T-helper 2 cell (primary cell): ENCODE measurements around the gene NINJ2.
A peak's percentile ranks its signal among the peaks of the same experiment; 100 is the strongest.

Experiments used
- DNase-seq, 5 experiments: peaks; one replicate each; pipeline versions ENCODE4 v3.0.0 to v3.0.0-alpha.2; 2012 to 2022

NINJ2 gene

DNA sequence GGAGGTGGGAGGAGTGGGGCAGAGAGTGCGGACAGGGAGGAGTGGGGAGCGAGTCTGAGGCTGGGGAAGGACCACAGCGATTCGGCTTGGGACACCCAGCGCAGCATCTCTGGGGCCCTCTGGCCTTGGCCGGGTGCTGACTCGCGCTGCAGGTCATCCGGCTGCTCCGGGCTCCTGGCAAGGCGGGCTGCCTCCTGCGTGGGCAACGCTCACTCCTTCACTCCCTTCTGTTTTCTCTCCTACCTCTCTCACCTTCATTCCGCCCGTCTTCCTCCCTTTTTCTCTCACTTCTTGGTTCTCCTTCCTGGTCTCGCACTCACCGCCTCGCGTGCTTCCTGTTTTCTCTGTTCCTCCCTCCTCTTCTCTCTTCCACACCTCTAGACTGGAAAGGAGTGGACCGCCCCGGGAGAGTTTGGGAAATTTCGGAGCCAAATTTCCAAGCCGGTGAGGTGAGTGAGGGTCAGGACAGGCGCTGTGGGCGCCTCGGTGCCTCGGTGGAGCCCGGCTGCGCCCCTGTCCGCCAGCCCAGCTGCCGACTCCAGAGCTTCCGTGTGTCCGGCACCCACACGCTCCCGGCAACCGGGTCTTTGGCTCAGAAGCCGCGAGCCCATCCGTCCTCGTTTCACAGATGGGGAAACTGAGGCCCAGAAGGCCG lies 116.9 kb downstream of the NINJ2 start:
- no peak for DNase-seq

DNA sequence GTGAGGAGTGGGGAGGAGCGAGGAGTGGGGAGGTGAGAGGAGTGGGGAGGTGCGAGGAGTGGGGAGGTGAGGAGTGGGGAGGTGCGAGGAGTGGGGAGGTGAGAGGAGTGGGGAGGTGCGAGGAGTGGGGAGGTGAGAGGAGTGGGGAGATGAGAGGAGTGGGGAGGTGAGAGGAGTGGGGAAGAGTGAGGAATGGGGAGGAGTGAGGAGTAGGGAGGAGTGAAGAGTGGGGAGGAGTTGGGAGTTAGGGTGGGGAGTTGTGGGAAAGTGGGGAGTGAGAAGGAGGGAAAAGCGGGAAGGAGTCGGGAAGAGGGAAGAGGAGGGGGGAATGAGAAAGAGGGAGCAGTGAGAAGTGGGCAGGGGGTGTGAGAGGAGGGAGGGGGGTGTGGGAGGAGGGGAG lies 117.4 kb downstream of the NINJ2 start:
- DNase-seq: no peak

DNA sequence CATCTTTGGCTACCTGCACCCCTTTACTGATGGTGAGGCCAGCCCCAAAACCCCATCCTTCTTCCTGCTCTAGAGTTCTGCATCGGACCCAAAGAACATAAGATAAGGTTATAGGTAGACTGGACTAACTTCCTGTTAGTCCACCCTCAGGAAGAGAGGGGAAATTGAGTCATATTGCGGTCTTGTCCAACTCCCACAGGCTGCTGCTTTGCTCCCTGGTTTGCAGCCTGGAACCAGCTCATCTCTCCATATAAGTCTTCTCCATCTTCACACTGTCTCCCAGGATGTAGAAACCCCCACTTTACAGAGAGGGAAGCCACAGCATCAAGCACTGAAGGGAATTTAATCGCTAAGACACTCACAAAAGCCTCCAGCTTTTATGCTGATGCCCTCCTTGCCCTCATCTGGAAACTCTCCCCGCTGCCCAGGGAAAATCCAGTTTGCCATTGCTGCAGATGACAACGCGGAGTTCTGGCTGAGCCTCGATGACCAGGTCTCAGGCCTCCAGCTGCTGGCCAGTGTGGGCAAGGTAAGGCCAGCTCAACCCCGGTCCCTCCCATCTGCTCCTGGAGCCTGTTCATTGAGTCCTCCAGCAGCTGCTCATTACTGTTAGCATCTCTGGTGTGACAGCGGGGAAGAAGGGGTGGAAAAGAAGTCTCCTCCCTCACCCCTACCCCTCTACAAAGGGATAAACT lies 118.2 kb downstream of the NINJ2 start:
- DNase-seq: no peak

DNA sequence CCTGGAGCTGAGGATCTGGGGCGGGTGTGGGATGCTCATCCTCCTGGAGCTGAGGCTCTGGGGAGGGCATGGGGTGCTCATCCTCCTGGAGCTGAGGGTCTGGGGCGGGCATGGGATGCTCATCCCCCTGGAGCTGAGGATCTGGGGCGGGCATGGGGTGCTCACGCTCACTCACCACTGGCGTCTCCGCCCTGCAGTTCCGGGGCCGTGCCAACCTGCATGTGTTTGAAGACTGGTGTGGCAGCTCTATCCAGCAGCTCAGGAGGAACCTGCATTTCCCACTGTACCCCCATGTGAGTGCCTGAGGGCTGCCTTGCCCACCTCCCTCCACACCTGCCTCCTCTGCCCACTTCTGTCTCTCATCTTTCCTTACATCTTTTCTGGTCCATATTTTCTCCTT lies 119.1 kb downstream of the NINJ2 start:
- no peak for DNase-seq

DNA sequence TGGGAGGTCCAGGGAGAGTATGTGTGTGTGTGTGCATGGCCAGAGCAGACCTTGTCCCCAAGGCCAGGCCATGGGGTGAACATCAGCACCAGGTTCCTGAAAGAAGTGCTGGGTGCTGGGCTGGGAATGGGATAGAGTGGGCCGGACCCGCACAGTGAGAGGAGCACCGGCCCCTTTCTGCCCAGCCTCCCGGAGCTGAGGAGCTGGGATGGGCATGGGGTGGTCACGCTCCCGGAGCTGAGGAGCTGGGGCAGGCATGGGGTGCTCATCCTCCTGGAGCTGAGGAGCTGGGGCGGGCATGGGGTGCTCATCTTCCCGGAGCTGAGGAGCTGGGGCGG lies 120.2 kb downstream of the NINJ2 start:
- no peak for DNase-seq

DNA sequence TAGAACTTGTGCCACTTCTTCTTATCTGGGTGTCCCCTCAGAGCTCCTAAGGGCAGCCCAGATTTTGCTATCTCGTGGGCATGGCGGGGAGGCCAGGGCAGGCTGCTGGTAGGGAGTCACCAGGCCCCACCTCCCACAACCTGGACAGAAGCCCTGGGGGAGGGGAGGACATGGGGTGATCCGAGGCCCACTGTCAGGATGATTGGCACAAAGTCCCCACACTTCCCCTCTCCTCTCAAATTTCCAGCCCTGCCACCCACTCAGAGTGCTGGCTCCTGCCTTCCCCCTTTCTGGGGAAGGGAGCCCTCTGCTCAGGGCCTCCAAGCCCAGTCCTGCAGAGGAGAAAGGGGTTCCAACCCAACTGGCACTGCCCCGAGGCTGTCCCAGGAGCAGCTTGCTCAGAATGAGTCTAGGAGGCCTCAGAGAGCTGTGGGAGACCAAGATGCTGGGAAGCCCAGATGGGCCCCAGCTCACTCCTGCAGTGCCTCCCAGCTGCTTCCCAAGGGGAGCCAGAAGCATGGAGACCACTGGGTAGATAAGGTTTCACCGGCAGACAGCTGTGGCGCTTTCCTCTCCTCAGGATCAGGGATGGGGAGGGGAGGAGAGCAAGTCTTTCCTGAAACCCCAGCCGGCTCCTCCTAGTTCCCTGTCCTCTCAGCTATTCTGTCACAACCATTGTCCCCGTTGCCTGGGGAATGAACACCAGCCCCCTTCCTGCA lies 120.7 kb downstream of the NINJ2 start:
- no peak for DNase-seq

DNA sequence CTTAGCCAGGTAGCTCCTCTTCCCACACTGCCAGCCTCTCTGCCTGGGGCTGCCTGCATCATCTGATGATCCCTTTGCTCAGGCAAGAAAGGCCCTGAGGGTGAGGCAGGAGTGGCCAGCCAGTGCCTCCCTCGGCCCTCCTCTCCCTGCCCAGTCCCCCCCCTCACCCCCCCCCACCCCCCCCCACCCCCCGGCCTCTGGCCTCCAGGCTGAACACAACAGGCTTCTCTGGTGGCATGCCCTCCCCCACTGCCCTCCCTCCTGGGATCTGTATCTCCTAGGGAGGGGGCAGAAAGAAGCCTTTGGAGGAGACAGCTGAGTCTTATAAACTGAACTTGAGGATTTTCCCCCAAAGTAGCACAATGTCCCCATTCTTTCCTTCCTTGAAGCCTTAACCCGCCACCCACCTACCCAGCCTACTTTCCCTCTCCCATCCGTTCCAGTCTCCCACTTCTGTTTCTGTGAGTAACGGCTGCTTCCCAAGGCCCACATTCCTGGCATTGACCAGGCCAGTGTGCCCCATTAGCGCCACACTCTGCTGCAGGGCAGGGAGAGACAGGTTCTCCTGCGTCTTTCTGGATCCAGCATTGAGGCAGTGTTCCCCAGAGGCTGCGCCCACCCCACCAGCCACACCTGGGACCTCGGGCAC lies 121.4 kb downstream of the NINJ2 start:
- no peak for DNase-seq

DNA sequence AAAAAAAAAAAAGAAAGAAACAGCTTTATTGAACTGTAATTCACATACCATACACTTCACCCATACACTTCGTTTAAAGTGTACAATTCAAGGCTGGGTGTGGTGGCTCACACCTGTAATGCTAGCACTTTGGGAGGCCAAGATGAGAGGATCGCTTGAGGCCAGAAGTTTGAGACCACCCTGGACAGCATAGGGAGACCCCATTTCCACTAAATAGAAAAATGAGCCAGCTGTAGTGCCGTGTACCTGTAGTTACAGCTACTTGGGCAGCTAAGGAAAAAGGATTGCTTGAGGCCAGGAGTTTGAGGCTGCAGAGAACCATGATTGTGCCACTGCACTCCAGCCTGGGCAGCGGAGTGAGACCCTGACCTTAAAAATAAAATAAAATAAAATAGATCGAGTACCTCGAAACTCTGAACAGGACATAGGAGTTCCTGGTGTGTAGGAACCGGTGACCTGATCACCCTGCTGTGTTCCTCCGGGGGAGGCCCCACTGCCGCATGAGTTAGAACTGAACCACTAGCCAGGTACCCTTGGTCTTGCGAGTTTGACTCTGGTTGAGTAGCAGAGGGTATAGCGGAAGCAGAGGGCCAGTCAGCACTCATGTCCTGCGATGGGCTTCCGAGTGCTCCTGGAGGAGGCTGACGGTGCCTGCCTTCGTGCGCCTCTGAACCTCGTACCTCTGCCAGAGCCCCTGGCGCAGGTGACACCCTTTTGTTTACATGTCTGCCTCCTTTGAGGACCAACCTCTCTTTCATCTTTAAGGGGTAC lies 123.5 kb downstream of the NINJ2 start:
- no peak for DNase-seq

DNA sequence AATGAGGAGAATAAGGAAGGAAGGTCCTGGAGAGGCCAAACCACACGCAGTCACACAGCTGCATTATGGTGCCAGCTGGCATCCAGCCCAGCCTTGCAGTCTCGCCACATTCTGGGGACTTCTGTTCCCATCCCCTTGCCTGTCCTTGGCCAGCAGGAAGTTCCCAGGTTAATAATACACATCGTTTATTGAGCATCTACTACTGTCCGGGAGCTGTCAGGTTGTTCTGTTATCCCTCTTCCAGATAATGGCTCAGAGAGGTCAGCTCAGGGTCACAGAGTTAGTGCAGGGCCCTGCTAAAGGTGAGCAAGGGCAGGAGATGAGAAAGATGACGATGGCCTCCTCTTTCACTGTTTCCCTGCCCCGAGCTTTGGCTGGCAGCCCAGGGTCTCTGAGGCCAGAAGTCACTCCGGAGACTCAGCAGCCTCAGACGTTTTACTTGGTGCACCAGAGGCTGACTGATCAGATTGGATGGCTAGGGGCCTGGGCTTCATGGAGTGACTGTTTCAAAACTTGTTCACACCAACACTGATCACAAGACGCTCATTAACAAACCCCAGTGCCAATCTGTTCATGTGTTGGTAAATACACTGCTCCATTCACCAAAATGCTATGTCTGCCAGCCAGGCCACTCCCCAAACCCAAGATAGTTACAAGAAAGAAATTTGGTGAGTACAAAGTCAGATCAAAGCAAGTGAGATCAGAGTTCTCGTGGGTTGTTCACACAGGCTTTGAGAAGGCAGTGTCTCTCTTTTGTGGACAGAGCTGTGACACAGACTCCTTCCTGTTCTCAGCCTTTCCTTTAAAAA lies 124.3 kb downstream of the NINJ2 start:
- peak in 2 of 5 experiments; percentile 51 to 79 for DNase-seq

DNA sequence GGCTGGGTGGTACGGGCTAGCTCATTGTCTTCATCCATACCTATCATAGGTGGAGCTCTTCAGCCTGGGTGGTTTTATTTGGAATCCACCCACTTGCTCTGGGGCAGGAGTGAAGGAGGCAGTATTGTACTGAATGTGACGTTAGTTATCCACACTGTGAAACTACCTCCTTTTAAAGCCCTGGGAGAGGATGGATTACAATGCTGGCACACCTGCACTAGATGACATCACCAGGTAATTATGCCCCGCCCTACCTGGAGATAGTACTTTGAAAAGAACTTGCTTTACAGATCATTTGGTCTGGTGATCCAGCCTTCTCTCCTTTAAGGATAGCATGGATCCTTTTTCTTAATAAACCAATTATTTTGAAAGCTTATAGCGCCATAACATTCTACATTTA lies 125.5 kb downstream of the NINJ2 start:
- no peak for DNase-seq

DNA sequence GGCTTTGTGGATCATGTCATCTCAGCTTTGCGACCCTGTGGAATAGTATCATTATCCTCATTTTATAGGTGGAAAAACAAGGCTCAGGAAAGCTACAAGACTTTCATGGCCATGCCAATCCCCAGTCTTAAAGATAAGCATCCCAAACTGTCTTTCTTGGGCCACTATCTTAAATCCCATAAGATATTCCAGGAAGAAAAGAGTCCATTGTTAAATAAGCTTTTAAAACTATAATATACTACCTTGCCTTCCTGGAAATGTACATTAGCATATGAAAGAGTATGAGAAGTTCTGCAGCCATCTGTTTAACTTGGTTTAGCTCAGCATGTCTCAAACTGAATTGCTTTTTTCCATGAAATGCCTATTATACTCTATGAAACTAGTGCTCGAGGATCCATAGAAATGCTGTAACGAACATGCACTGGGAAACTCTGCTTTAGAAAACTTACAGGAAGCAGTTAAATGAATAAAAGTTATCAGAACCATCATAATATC lies 126.4 kb downstream of the NINJ2 start:
- no peak for DNase-seq

DNA sequence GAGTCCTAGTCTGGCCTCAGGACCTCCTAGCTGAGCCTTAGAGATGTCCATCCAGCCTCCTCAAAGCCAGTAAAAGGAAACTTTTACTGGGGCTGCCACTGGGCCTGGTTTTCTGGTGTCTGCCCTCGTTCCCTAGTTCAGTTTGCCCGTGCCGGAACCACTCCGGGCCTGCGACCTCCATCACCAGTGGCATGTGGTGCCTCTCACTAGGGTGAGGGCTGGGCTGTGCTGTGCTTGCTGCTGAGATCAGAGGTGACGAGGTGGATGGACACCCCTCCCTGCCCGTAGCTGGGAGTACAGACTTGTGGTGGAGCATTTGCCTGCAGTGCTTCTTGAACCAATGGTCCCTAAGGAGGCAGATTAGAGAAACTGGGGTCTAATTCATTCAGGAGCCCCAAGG lies 127.8 kb downstream of the NINJ2 start:
- DNase-seq: no peak

DNA sequence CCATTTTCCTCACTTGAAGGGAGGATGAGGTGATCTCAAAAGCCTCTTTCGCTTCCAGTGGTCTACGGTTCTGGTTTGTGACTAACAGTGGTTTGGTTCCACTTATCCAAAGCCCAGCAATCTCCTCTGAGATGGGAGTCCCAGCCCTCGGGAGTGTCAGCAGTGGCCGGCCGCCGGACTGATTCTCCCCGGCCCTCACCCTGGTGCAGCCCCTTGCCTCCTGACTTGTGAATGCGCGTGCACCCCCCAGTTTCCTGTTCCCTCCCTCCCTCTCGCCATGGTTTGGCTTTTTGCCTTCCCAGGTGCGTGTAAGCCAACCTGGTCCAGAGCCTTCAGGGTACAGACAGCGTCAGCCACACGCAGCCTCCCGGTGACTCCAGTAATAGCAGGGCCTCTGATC lies 129.0 kb downstream of the NINJ2 start:
- no peak for DNase-seq

DNA sequence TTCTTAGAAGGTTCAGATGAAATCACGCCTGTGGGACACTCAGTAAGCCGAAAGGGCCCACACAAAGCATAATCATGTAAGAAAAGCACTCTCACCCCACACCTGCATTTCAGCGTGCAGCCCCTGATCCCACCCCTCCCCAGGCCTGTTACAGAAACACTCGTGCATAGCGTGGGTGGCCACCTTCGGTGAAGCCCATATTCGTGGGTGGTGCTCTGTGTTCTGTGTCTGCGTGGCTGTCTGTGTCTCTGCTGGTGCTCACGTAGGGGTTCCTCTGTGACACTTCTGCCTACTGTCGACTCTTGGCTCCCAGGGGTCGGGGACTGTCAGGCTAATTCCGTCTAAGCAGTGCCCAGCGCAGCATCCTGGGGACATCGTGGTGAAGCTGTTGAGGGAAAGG lies 129.5 kb downstream of the NINJ2 start:
- DNase-seq: no peak

DNA sequence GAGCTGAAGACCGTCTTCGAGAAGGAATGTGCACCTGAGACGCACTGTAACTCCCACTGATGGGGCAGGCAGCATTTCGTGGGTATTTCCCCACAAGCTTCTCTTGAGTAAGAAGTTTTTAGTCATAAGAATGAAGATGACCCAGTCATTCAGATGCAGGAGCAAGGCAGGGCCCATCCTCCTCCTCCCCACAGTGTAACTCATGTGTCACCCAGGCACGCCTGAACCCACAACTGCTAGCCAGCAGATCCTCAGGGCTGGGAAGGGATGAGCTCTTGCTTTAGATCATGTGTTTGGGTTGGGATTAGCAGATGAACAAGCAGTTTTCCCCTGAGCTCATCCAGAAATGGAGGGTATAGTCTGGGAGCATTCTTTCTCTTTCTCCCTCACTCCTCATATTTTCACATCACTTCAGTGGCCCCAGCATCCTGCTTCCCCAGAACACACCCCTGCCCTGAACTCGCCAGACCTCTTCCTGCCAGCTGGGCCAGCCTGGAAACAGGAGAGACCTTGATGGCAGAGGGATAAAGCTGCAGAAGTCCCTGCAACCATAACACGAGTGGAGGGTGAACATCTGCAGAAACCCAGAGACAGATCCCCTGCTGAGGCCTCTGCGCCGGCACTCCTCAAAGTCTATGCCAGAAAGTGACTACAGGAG lies 130.2 kb downstream of the NINJ2 start:
- no peak for DNase-seq

DNA sequence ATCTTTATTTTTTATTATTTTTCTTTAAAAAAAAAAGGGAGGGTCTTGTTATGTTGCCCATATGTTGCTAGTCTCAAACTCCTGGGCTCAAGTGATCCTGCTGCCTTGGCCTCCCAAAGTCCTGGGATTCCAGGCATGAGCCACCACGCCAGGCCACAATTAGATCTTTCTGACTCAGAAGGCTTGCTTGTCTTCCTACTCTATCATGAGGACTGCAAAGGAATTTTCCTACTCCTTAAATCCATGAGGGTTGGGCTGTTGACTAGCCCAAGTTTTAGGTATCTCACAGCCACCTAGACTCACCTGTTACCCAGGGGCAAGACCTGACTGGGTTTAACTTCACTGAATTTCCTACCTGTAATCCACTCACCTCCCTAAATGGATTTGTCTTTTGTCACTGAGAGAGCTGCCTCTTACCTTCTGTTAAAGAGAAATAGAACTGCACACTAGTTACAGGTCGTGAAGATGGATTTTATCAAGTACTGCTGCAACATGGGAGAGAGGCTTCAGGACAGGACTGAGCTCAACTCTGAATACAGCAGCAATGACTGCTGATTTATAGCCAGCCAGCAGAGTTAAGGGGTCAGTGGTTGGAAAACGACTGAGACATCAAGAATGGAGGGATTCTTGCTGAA lies 131.2 kb downstream of the NINJ2 start:
- DNase-seq: no peak

DNA sequence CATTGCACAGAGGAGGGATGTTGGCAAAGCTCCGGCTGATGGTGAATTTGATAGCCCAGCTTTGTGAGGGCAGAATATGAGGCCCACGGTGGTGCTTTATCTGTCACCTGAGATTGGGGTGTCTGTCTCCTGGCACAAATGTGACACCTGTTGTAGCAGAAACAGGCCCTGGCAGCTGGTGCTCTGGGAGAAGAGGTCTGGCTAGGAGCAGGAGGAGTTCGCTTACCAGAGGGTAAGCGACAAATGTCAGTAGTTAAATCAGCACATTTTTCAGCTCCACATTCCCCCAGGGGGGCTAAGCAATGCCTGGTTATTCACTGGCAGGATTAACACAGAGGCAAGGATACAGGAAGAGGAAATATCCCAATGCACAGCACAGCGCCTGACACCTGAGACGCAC lies 132.4 kb downstream of the NINJ2 start:
- DNase-seq: no peak

DNA sequence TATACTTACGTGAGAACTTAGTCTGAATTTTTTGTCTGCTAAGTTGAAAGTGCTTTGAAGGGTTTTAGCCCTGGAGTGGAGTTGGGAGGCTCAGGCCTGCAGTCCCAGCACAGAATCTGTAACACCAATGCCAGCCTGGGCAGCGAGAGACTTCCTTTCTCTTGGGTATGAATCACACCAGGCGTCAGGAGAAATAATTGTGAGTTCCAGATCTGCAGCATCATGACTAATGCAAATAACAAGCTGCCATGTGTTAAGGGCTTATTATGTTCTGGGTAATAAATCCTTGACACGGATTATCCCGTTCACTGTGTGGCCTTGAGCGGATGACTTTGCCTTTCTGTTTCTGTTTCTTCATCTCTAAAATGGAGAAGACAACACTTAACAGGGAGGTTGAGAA lies 132.9 kb downstream of the NINJ2 start:
- DNase-seq: no peak

DNA sequence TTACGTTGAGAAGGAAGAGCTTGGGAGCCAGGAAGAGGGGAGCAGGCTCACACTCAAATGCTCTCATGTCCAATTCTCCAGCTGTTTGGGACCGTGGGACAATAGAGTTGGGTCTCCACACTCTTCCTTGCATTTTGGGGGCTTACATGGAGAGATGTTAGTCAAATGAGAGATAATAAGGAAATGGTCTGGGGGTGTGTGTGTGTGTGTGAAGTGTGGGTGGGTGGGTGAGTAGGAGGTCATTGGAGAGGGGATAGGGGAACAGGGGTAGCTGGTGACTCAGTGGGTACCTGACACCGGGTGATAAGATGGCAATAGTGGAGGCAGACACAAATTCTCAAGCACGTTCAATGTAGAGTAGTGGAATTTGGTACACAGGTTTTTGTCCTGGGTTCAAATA lies 135.5 kb downstream of the NINJ2 start:
- DNase-seq: no peak

DNA sequence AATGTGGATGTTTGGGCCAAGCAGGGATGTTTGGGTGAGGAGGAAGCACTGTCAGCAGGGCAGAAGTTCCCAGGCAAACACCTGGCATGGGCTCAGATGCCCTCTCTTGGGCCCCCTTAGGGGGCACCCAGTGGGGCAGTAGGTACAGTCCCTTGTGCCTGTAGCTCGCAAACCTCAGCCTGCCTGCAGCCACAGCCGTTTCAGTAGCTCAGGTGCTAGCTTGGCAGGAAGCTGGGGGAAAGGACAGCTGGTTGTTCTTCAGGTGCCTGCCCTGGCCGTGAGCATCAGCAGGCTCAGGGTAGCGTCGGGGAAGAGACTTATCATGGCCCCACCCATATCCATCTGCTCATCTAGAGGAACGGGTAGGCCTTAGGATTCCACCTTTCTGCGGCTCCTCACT lies 136.0 kb downstream of the NINJ2 start:
- DNase-seq: no peak

DNA sequence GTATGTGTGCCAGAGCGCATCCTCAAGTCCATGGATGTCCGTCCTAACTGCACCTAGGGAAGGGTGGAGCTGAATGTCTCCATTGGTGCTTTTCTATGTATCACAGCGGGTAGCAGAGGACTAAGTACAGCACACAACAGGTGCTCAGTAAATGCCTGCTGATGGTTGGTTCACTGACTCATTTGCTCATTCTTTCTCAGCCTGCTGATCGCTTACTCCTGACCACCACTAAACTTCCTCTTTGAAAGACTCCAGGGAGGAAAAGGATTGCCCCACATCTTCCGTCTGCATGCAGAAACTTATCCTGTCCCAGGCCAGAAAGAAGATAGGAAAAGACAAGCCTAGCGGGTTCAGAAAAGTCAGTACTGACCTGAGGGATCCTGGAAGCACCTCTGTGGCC lies 137.2 kb downstream of the NINJ2 start:
- DNase-seq: no peak
